GM12874 (cell line): ENCODE data around the gene PDXK.

ENCODE experiments used
- CTCF ChIP-seq: IDR thresholded peaks from 2 replicates; pipeline ENCODE4 v1.5.1; 2011; ENCODE audit warnings: low read depth, mild to moderate bottlenecking, control low read depth, low read length, moderate library complexity; ENCODE audit not compliant: insufficient read depth

Gene PDXK

GRCh38 chr21:43799301-43799840 lies 80.4 kb downstream of the PDXK start:
- TF ChIP-seq CTCF = no peak

- no peak for TF ChIP-seq CTCF
These were observed 81.2 kb downstream of the PDXK start for GRCh38 chr21:43800124-43800523.

- TF ChIP-seq CTCF = no peak
These were observed 81.6 kb downstream of the PDXK start for GRCh38 chr21:43800566-43800965.

- no peak for TF ChIP-seq CTCF
These were observed 82.3 kb downstream of the PDXK start for GRCh38 chr21:43801006-43801783.

GRCh38 chr21:43802713-43803313 lies 83.9 kb downstream of the PDXK start:
- TF ChIP-seq CTCF = no peak

GRCh38 chr21:43803558-43804300 lies 84.8 kb downstream of the PDXK start:
- no peak for TF ChIP-seq CTCF

- no peak for TF ChIP-seq CTCF
These were observed 86.4 kb downstream of the PDXK start for GRCh38 chr21:43805275-43805800.
